GM11168 (cell line): Measurements from ENCODE around the gene KANSL1.
"Not testable (repeated sequence)": the region's sequence is repeated elsewhere in the genome, so short reads cannot be mapped to it uniquely, and the experiment has no call there.

Source experiments
- in situ Hi-C: fragments of 300-500 bp; cut with MboI; formaldehyde crosslinking; loops from one replicate; pipeline ENCODE4 v1.12.0; 2022; ENCODE audit warnings: low sequenced_read_pairs; ENCODE audit not compliant: unreplicated experiment

Gene KANSL1

DNA sequence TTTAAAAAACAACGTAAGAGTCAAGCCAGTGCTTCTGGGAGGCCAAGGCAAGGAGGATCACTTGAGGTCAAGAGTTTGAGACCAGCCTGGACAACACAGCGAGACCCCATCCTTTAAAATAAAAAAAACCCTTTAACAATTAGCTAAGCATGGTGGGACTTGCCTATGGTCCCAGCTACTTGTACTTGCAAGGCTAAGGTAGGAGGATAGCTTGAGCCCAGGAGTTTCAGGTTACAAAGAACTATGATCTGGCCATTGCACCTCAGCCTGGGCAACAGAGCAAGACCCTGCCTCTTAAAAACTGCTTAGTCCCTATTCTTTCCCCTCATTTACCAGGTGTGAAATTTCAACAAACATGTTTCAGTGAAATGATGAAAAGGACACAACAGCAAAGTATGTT, 104.6 kb downstream of the KANSL1 start:
- in situ Hi-C loops = no loop called here

DNA sequence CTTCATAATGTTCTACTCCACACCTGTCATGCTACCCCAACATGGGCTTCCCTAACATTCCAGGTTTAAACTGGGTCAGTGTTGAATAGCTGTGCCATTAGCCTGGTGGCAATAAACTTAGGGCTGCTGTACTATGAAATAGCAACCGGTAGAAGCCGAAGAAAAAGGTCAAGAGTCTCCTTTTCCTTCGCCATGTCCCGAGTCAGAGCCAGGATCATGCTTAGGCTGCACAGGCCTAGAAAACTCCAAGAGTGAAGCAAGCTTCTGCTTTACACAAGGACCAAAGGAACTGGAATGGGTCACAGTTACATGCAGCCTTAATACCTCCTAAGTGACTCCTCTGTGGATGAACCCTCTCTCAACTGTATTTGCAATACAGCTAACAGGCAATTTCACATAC, 105.4 kb downstream of the KANSL1 start:
- in situ Hi-C loops = not testable (repeated sequence)

DNA sequence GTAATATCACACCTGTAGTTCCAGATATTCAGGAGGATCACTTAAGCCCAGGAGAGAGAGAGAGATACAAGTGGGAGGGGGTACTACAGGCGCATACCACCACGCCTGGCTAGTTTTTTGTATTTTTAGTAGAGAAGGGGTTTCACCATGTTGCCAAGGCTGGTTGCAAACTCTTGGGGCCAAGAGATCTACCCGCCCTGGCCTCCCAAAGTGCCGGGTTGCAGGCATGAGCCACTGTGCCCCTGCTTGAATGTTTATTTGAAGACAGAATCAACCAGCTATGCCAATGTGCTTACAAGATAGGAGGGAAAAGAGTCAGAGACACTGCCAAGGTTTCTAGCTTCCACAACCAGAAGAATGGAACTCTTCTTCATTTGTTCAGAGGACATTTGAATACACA, 106.4 kb downstream of the KANSL1 start:
- in situ Hi-C loops = no loop called here

DNA sequence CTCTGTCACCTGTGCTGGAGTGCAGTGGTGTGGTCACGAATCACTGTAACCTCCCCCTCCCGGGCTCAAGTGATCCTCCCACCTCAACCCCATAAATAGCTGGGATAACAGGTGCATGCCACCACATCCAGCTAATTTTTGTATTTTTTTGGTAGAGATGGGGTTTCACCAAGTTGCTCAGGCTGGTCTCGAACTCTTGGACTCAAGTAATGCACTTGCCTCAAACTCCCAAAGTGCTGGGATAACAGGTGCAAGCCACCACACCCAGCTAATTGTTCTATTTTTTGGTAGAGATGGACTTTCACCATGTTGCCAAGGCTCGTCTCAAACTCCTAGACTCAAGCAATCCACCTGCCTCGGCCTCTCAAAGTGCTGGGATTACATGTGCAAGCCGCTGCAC, 107.7 kb downstream of the KANSL1 start:
- in situ Hi-C loops = no loop called here

DNA sequence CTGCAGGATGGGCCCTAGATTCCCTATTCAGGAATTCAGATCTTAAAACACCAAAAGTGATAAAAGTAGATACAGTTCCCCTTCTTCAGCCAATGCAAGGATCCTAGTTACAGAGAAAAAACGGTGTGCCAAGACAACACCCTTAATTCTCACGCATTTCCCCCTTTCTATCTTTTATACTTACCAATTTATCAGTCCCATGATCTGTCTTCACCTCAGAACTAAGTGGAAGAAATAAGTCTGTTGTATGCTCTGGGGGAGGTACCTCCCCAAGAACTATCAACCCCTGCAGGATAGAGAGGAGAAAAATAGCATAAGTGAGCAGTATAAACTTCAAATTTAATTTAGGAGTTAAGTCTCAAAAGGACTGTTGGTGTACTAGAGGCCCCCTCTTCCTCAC, 111.0 kb downstream of the KANSL1 start:
- in situ Hi-C loops = no loop called here

DNA sequence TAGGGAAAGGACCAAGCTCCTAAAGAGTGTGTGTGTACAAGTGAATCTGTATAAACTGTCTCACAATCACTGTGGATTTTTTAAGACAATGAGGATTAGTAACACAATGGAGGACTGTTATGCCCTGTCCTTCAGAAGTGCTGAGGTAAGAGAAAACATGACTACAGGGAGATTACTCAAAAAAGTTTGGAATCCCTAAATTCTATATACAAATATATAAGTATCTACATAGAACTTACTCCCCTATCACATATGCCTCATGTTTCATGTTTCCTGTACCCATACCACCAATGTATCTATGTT, 112.3 kb downstream of the KANSL1 start:
- in situ Hi-C loops = no loop called here

DNA sequence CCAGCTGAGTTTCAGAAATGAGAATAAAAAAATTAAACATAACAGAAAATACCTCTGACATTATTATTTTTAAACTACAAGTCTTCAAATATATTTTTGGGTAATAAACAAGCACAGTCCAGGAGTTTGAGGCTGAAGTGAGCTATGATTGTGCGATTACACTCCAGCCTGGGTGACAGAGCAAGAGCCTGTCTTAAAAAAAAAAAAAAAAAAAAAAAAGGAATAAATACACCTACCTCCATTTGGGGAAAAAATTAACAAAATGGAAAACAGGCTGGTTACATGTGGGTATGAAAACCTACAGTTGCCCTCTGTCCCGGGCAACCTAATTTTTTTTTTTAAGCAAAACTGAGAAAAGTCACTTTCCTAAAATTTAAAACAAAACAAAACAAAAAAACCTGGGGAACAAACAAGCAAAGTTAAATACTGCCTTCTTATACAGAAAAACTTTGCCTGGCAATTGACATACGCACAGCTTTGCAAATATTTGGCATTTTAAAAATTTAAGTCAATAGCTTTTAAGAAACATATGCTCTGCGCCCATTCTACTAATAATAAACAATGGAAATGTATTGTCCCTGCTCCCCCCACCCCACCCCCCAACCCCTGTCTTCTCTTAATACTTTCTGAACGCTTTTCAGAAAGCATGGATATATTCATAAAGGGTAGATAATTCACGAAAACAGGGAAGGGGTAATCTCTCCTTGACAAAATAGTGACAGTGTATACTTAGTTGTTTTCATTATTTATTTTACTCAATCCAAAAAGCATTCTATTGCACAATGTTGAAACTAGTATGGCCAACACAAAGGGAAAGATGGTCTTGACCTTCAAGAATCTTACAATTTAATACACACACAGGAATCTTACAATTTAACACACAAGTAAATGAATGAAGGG, 112.9 kb downstream of the KANSL1 start:
- in situ Hi-C loops = no loop called here

DNA sequence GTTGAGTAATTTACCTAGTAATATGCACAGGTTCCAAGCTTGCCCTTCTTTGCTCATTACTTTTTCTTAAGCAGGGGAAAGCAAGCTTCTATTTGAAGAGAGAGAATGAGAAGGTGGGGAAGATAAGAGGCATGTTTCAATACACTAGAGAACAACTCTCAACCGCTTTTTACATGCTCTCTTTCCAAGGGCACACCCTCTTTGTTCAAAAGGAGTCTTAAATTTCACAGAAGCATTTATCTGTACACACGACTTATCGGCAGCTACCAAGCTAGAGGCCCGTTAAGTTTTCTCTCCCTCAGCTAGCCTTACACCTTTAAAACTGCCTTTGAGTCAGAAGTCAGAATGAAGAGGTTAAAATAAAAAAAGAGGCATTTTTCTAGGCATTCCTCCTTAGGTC, 114.6 kb downstream of the KANSL1 start:
- in situ Hi-C loops = no loop called here

DNA sequence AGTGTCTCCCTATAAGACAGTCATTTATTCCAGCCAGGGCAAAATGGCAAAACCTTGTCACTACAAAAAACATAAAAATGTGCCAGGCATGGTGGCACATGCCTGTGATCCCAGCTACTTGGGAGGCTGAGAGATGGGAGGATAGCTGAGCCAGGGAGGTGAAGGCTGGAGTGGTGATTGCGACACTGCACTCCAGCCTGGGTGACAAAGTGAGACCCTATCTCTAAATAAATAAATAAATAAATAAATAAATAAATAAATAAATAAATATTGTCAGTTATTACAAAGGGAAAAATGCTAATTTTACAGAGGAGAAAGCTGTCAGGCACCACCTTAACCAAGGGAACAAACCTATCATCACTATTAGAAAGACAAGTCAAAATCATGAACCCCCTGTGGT, 118.7 kb downstream of the KANSL1 start:
- in situ Hi-C loops = no loop called here

DNA sequence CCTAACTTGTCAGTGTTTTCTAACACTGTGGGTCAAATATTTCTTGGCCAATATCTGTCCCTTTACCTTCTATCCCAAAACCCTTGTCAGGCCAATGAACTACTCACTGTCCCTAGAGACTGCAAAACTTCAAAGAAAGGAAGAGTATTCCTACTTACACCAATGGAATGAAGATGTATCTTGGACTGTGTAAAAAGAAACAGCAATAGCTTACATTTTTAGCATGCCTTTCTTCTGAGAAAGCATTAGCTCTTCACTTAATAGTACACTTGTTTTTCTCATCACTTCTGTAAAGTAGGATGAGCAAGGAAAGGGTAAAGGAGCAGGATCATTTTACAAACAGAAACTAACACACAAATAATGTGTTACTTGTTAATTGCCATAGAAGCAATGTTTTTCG, 120.2 kb downstream of the KANSL1 start:
- in situ Hi-C loops = no loop called here

DNA sequence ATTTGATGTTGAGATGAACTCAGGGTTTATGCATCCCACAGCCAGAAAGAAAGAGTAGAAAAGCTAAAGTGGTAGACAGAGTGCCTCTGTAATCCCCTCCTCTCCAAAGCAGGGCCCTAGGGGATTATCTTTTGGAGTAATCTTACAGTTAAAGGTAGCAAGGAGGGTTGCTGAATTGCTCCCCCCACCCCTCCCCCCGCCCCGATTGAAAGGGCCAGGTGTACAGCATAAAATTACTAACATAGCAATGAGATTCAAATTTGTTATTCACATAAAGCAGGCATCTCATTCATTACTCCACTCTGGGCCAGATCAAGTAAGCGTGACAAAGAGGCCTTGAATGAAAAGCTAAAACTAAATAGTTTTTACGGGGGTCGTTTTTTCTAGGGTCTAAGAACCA, 121.4 kb downstream of the KANSL1 start:
- in situ Hi-C loops = no loop called here

DNA sequence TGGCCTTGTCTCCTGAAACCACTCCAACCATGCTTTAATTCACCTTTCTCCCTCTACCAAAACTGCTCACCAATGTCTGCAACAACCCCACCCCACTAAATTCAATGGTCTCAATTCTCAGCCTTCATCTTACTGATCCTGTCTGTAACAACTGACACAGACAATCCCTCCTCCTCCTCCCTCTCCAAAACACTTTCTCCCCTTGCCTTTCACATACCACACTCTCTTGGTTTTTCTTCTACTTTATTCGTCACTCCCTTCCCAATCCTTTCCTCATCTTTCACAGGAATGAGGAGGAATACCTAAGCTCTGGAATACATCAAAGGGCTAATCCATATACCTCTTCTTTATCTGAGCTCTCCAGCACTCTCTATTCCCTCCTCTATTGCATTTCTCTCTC, 128.8 kb downstream of the KANSL1 start:
- in situ Hi-C loops = no loop called here

DNA sequence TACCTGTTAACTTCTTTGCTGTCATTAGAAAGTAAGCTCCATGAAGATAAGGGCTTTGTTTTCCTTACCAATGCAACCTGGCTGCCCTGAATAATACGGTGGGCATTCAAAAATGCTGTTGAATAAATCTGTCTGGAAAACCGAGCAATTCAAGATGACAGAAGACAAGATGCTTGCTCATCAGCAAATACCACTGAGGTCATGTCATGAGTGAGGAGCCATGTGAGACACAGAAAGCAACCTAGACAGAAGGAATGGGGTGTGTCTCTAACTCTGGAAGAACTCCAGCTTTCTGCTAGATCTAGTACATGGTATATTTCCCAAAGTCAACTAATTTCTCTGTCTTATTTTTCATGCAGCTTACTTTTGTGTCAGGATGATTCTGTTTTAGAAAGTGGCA, 130.0 kb downstream of the KANSL1 start:
- in situ Hi-C loops = no loop called here

DNA sequence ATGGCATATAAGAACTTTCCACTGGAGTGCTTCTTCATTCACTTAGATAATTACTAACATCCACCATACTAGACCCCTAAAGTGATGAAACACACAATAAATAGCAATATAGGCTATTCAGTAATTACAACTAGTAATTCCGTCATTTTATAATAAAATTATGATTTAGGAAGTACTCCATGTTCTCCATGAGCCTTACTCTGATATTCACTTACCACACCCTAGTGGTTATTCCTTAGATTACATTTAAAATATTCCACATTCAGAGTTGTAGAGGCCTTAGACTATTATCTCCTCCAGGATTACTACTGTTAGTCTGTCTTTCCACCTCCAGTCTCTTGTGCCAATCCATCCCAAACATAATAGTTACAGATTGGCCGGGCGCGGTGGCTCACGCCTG, 131.8 kb downstream of the KANSL1 start:
- in situ Hi-C loops = no loop called here

DNA sequence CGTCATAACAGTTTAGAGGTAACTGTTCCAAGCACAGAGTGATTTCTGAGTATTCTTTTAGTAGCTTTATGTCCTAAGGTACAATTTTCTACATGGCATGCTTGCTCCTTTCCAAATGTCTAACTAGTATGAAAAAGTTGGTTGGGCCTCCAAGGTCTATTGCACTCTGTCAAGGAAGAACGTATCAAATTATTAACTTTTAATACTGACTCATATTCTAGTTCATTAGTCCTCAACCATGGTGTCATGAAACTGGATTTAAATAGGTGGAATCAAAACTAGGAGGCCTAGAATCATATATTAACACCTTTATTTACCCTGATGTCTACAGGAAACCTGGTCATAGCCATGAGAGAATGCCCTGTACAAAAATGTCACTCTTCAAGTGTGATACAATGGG, 132.8 kb downstream of the KANSL1 start:
- in situ Hi-C loops = no loop called here

DNA sequence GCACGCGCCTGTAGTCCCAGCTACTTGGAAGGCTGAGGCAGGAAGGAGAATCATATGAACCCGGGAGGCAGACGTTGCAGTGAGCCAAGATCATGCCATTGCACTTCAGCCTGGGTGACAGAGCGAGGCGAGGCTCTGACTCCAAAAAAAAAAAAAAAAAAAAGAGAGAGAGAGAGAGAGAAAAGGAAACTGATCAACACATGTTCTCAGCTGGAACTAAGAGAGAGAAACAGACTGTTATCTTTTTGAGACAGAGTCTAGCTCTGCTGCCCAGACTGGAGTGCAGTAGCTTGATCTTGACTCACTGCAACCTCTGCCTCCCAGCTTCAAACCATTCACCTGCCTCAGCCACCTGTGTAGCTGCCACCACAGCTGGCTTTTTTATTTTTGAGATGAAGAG, 133.7 kb downstream of the KANSL1 start:
- in situ Hi-C loops = no loop called here

DNA sequence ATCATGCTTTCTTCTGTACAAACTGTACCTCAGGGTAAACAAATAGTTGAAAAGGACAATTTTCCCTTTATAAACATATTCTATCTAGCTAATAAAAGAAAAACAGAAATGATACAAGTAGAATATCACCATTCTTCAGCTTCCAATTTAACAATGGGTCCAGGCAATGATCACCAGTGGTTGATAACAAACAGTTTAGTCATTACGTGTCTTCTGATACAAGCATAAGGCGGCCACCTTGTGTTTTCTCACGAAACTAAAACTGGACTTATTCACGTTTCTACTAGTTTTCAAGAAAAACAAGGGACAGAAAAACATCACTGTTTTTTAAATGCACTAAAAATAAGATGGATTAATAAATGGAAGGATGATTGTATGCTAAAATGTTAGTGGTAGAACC, 135.9 kb downstream of the KANSL1 start:
- in situ Hi-C loops = no loop called here

DNA sequence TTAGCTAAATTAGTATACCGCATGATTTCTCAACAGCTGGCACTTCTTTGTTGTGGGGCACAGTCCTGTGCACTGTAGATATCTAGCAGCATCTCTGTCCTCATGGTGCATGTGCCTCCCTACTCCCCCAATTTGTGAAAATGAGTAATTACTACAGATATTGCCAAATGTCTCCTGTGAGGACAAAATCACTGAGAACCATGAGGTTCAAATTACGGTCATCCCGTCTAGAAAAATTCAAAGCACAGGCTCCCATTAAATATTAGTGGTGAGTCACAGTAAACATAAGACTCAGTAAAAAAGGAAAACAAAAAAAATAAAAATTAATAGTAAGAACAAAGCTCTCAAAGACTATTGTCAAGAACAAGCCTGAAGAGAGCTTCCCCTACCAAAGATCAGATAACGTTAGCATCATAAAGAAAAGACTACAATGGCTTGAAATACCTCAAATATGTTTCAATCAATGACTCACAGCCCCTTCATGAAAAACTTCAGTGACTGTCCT, 136.4 kb downstream of the KANSL1 start:
- in situ Hi-C loops = no loop called here

DNA sequence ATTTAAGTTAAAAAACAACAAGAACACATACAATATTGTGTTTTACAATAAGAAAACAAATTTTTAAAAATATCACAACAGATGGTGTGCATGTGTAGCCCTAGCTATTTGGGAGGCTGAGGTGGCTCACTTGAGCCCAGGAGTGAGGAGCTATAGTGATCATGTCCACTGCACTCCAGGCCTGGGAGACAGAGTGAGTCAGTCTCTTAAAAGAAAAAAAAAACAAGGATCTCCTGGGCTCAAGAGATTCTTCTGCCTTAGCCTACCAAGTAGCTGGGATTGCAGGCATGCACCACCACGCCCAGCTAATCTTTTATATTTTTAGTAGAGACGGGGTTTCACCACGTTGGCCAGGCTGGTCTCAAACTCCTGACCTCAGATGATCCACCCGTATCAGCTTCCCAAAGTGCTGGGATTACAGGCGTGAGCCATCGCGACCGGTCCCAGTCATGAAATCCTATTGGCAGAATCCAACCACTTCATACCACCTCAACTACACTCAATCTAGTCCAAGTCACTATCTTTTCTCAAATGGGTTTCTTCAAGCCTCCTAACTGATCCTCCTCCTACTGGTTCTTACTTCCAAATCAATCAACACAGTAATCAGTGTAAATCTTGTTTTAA, 139.2 kb downstream of the KANSL1 start:
- in situ Hi-C loops = no loop called here

DNA sequence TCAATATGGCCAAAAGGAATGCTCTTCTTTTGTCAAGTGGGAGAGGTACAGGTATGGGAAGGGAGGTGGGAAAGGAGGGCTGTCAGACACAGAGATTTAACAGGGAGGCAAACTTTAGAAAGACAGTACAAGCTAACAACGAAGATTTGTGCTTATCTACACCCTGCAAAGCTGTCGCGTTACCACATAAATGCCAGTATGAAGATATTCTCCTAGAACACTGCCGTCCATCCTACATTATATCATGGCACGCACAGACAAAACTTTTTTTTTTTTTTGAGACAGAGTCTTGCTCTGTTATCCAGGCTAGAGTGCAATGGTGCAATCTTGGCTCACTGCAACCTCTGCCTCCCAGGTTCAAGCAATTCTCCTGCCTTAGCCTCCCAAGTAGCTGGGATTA, 143.6 kb downstream of the KANSL1 start:
- in situ Hi-C loops = no loop called here

DNA sequence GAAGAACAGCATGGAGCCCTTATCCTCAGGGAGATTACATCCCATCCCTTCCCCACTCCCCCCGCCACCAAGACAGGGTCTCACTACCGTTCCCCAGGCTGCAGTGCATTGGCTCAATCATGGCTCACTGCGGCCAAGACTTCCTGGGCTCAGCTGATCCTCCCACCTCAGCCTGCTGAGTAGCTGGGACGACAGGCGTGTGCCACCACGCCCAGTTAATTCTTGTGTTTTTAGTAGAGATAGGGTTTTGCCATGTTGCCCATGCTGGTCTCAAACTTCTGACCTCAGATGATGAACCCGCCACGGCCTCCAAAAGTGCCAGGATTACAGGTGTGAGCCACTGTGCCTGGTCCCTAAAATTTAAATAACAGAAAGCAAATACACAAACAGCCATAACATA, 145.4 kb downstream of the KANSL1 start:
- in situ Hi-C loops = no loop called here

DNA sequence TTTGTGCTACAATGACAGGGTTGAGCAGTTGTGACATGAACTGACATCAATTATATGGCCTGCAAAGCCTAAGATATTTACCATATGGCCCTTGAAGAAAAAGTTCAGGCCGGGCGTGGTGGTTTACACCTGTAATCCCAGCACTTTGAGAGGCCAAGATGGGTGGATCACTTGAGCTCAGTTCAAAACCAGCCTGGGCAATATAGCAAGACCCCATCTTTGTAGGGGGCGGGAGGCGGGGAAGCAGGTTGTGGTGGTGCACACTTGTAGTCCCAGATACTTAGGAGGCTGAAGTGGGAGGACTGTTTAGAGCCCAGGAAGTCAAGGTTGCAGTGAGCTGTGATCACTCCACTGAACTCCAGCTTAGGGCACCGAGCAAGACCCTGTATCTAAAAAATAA, 145.8 kb downstream of the KANSL1 start:
- in situ Hi-C loops = no loop called here
